Measurements from ENCODE around the gene FASTKD1.
"Not testable (repeated sequence)": the region's sequence is repeated elsewhere in the genome, so short reads cannot be mapped to it uniquely, and the experiment has no call there.

Gene FASTKD1

GRCh38 chr2:169539460-169539859, 34.2 kb downstream of the FASTKD1 start:
- not testable (repeated sequence) for ATAC-seq, H3K27ac Mint-ChIP-seq
- H3K36me3 Mint-ChIP-seq, result peaks cover 66% of the 10 kb centered on the region

GRCh38 chr2:169528271-169528701, 45.4 kb downstream of the FASTKD1 start:
- Mint-ChIP-seq H3K36me3 (peaks cover 30% of the 10 kb centered on the region), H3K4me3 (no peak overlapping the region), H3K27ac (no peak overlapping the region), H3K4me1 (no peaks in the 10 kb centered on the region), H3K9me3 (no peaks in the 10 kb centered on the region)
- DNase-seq (ENCODE audit: low spot score in 2 of 2) (peak; percentile 69 to 88), ATAC-seq (peak; percentile 83)

More at GRCh38 chr2:169539460-169539859, 34.2 kb downstream of the FASTKD1 start:
- H3K9me3 Mint-ChIP-seq; H3K4me1 Mint-ChIP-seq; DNase-seq (ENCODE audit: low spot score in 2 of 2); H3K4me3 Mint-ChIP-seq: not testable (repeated sequence)

GRCh38 chr2:169526451-169526850, 47.2 kb downstream of the FASTKD1 start:
- H3K36me3 Mint-ChIP-seq, result peaks cover 18% of the 10 kb centered on the region

GRCh38 chr2:169525434-169525833, 48.2 kb downstream of the FASTKD1 start:
- H3K4me1 Mint-ChIP-seq, result no peaks in the 10 kb centered on the region
- peaks cover 17% of the 10 kb centered on the region for H3K36me3 Mint-ChIP-seq
- DNase-seq (ENCODE audit: low spot score in 2 of 2) (no peak), ATAC-seq (no peak)
- no peaks in the 10 kb centered on the region for H3K9me3 Mint-ChIP-seq
- H3K4me3 Mint-ChIP-seq, result no peak overlapping the region
- H3K27ac Mint-ChIP-seq, result no peak overlapping the region

More at GRCh38 chr2:169526451-169526850, 47.2 kb downstream of the FASTKD1 start:
- no peak overlapping the region for H3K27ac Mint-ChIP-seq
- ATAC-seq (no peak), DNase-seq (ENCODE audit: low spot score in 2 of 2) (no peak)
- no peaks in the 10 kb centered on the region for H3K4me1 Mint-ChIP-seq
- H3K4me3 Mint-ChIP-seq, result no peak overlapping the region
- no peaks in the 10 kb centered on the region for H3K9me3 Mint-ChIP-seq

GRCh38 chr2:169523681-169524080, 50.0 kb downstream of the FASTKD1 start:
- Mint-ChIP-seq H3K9me3 (no peaks in the 10 kb centered on the region), H3K4me3 (no peak overlapping the region), H3K36me3 (peaks cover 6% of the 10 kb centered on the region), H3K4me1 (no peaks in the 10 kb centered on the region), H3K27ac (no peak overlapping the region)
- ATAC-seq (no peak), DNase-seq (ENCODE audit: low spot score in 2 of 2) (no peak)

GRCh38 chr2:169520896-169521295, 52.8 kb downstream of the FASTKD1 start:
- no peaks in the 10 kb centered on the region for H3K9me3 Mint-ChIP-seq
- no peak for DNase-seq (ENCODE audit: low spot score in 2 of 2)
- H3K4me3 Mint-ChIP-seq, result no peak overlapping the region
- ATAC-seq, result no peak
- no peaks in the 10 kb centered on the region for H3K36me3 Mint-ChIP-seq
- no peaks in the 10 kb centered on the region for H3K4me1 Mint-ChIP-seq
- no peak overlapping the region for H3K27ac Mint-ChIP-seq

- ATAC-seq; H3K4me3 Mint-ChIP-seq; H3K9me3 Mint-ChIP-seq; H3K4me1 Mint-ChIP-seq; H3K27ac Mint-ChIP-seq; DNase-seq (ENCODE audit: low spot score in 2 of 2); H3K36me3 Mint-ChIP-seq: not testable (repeated sequence)
These were observed 57.1 kb downstream of the FASTKD1 start for GRCh38 chr2:169516488-169516995.

GRCh38 chr2:169514758-169515157, 58.9 kb downstream of the FASTKD1 start:
- not testable (repeated sequence) for DNase-seq (ENCODE audit: low spot score in 2 of 2); H3K36me3 Mint-ChIP-seq; ATAC-seq; H3K27ac Mint-ChIP-seq; H3K4me3 Mint-ChIP-seq; H3K4me1 Mint-ChIP-seq; H3K9me3 Mint-ChIP-seq

- Mint-ChIP-seq H3K4me1 (no peaks in the 10 kb centered on the region), H3K27ac (no peak overlapping the region), H3K4me3 (no peak overlapping the region), H3K36me3 (no peaks in the 10 kb centered on the region), H3K9me3 (no peaks in the 10 kb centered on the region)
- no peak for ATAC-seq
- DNase-seq (ENCODE audit: low spot score in 2 of 2), result no peak
These were observed 59.7 kb downstream of the FASTKD1 start for GRCh38 chr2:169513926-169514325.

- H3K4me3 Mint-ChIP-seq, result no peak overlapping the region
- H3K36me3 Mint-ChIP-seq, result no peaks in the 10 kb centered on the region
- H3K27ac Mint-ChIP-seq, result no peak overlapping the region
- H3K4me1 Mint-ChIP-seq, result no peaks in the 10 kb centered on the region
- ATAC-seq (no peak), DNase-seq (ENCODE audit: low spot score in 2 of 2) (no peak)
- H3K9me3 Mint-ChIP-seq, result no peaks in the 10 kb centered on the region
These were observed 60.6 kb downstream of the FASTKD1 start for GRCh38 chr2:169513094-169513493.

- no peak overlapping the region for H3K27ac Mint-ChIP-seq
- H3K36me3 Mint-ChIP-seq, result no peaks in the 10 kb centered on the region
- H3K4me1 Mint-ChIP-seq, result peaks cover 6% of the 10 kb centered on the region
- ATAC-seq (no peak), DNase-seq (ENCODE audit: low spot score in 2 of 2) (no peak)
- H3K4me3 Mint-ChIP-seq, result no peak overlapping the region
- no peaks in the 10 kb centered on the region for H3K9me3 Mint-ChIP-seq
These were observed 61.1 kb downstream of the FASTKD1 start for GRCh38 chr2:169512525-169512924.

- ATAC-seq (no peak), DNase-seq (ENCODE audit: low spot score in 2 of 2) (no peak)
- no peaks in the 10 kb centered on the region for H3K9me3 Mint-ChIP-seq
- peaks cover 6% of the 10 kb centered on the region for H3K4me1 Mint-ChIP-seq
- no peaks in the 10 kb centered on the region for H3K36me3 Mint-ChIP-seq
- no peak overlapping the region for H3K4me3 Mint-ChIP-seq
- no peak overlapping the region for H3K27ac Mint-ChIP-seq
These were observed 61.8 kb downstream of the FASTKD1 start for GRCh38 chr2:169511818-169512217.

- Mint-ChIP-seq H3K36me3 (no peaks in the 10 kb centered on the region), H3K4me3 (no peak overlapping the region), H3K4me1 (peaks cover 6% of the 10 kb centered on the region), H3K9me3 (no peaks in the 10 kb centered on the region), H3K27ac (no peak overlapping the region)
- ATAC-seq, result no peak
- no peak for DNase-seq (ENCODE audit: low spot score in 2 of 2)
These were observed 63.2 kb downstream of the FASTKD1 start for GRCh38 chr2:169510496-169510895.

GRCh38 chr2:169509955-169510354, 63.7 kb downstream of the FASTKD1 start:
- ATAC-seq (no peak), DNase-seq (ENCODE audit: low spot score in 2 of 2) (no peak)
- no peak overlapping the region for H3K4me3 Mint-ChIP-seq
- no peaks in the 10 kb centered on the region for H3K36me3 Mint-ChIP-seq
- H3K9me3 Mint-ChIP-seq, result no peaks in the 10 kb centered on the region
- H3K4me1 Mint-ChIP-seq, result peaks cover 6% of the 10 kb centered on the region
- H3K27ac Mint-ChIP-seq, result no peak overlapping the region

GRCh38 chr2:169509298-169509885, 64.3 kb downstream of the FASTKD1 start, which contains the start of gene KLHL41:
Gene KLHL41, plus strand, starts transcription at chr2:169509702. Its CDS starts 77 bp downstream, at chr2:169509779.
- Mint-ChIP-seq H3K4me3 (no peak within 1 kb of the TSS), H3K27ac (no peak within 1 kb of the TSS), H3K4me1 (peaks cover 6% of the 10 kb centered on the region), H3K36me3 (no peaks in the 10 kb centered on the region), H3K9me3 (no peaks in the 10 kb centered on the region)
- no peak for ATAC-seq
- DNase-seq (ENCODE audit: low spot score in 2 of 2), result no peak

- Mint-ChIP-seq H3K36me3 (no peaks in the 10 kb centered on the region), H3K9me3 (no peaks in the 10 kb centered on the region), H3K4me1 (peaks cover 6% of the 10 kb centered on the region), H3K27ac (peak overlapping the region; percentile 40), H3K4me3 (no peak overlapping the region)
- peak; percentile 60 for ATAC-seq
- DNase-seq (ENCODE audit: low spot score in 2 of 2), result no peak
These were observed 66.0 kb downstream of the FASTKD1 start for GRCh38 chr2:169507698-169508097.

Data from stimulated activated effector memory CD8-positive, alpha-beta T cell treated with anti-CD3 and anti-CD28 coated beads, Interleukin-12 subunit alpha, Interleukin-12 subunit beta, amount 100 ng/mL, for 72 hours (primary cell).